ENCODE measurements around the gene DCC.

DCC gene

GRCh38 chr18:52869349-52869923 is 529.4 kb downstream of the DCC start:
- DNase-seq (ENCODE audit: extremely low spot score): no peak
- ChIA-PET CTCF (no interaction called here), POLR2A (no interaction called here)
- TF ChIP-seq, protein P1, sequence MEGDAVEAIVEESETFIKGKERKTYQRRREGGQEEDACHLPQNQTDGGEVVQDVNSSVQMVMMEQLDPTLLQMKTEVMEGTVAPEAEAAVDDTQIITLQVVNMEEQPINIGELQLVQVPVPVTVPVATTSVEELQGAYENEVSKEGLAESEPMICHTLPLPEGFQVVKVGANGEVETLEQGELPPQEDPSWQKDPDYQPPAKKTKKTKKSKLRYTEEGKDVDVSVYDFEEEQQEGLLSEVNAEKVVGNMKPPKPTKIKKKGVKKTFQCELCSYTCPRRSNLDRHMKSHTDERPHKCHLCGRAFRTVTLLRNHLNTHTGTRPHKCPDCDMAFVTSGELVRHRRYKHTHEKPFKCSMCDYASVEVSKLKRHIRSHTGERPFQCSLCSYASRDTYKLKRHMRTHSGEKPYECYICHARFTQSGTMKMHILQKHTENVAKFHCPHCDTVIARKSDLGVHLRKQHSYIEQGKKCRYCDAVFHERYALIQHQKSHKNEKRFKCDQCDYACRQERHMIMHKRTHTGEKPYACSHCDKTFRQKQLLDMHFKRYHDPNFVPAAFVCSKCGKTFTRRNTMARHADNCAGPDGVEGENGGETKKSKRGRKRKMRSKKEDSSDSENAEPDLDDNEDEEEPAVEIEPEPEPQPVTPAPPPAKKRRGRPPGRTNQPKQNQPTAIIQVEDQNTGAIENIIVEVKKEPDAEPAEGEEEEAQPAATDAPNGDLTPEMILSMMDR (IDR thresholded peaks at IDR 0.05; ENCODE audit: control extremely low read depth, extremely low read depth, low read depth, missing control alignments): no peak

- TF ChIP-seq, protein P1 (IDR thresholded peaks at IDR 0.05; ENCODE audit: control extremely low read depth, extremely low read depth, low read depth, missing control alignments): no peak
- POLR2A ChIA-PET: no interaction called here
- CTCF ChIA-PET: no interaction called here
- DNase-seq (ENCODE audit: extremely low spot score): no peak
Measured at GRCh38 chr18:52869942-52870907, 530.2 kb downstream of the DCC start.

DNA sequence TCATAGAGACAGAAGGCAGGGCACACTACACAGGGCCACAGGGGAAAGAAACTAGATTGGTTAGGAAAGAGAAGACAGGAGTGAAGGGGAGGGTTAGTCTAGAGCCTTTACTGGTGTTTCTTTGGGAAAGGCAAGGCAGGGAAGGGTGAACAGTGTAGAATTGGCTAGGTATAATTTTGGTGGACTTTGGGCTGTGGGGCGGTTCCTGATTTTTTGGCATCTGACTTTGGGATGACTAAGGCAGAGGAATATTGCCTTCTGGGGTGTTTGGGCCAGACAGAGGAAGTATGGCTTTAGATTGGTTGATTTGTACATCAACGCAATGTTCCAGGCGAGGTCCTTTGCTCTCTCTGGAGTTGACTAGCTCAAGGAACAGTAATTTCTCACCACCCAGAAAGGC is 534.8 kb downstream of the DCC start:
- TF ChIP-seq, protein P1 (IDR thresholded peaks at IDR 0.05; ENCODE audit: control extremely low read depth, extremely low read depth, low read depth, missing control alignments): no peak
- POLR2A ChIA-PET: no interaction called here
- CTCF ChIA-PET: interaction anchor here (1.4 kb wide), 1 partner anchor 15 kb away, joined by 4 read pairs; no protein-coding TSS in a partner anchor
- no peak for DNase-seq (ENCODE audit: extremely low spot score)

GRCh38 chr18:52875725-52876124 is 535.7 kb downstream of the DCC start:
- ChIA-PET CTCF (interaction anchor here (1.4 kb wide), 1 partner anchor 14 kb away, joined by 4 read pairs; no protein-coding TSS in a partner anchor), POLR2A (no interaction called here)
- DNase-seq (ENCODE audit: extremely low spot score): no peak
- TF ChIP-seq, protein P1 (IDR thresholded peaks at IDR 0.05; ENCODE audit: control extremely low read depth, extremely low read depth, low read depth, missing control alignments): no peak

DNA sequence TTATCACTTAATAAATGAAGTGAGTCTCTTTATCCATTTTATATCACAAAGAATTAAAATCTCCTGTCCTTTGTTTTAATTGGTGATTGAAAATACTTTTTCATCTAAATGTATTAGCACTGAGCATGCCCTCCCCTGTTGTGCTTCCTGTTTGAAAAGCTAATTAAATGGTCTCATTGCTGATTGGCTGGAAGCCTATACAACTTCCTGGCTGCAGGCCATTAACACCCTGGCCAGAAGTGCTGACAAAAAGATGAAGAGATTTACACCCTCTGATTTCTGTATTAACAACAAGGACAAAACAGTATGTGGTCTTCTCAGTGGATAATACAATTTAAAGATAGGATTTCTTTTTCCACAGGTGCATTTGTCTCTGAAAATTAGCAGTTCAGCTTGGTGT is 548.0 kb downstream of the DCC start:
- no peak for DNase-seq (ENCODE audit: extremely low spot score)
- POLR2A ChIA-PET: no interaction called here
- TF ChIP-seq, protein P1 (IDR thresholded peaks at IDR 0.05; ENCODE audit: control extremely low read depth, extremely low read depth, low read depth, missing control alignments): no peak
- CTCF ChIA-PET: interaction anchor here (1.3 kb wide), 1 partner anchor 9 kb away, joined by 3 read pairs; no protein-coding TSS in a partner anchor

DNA sequence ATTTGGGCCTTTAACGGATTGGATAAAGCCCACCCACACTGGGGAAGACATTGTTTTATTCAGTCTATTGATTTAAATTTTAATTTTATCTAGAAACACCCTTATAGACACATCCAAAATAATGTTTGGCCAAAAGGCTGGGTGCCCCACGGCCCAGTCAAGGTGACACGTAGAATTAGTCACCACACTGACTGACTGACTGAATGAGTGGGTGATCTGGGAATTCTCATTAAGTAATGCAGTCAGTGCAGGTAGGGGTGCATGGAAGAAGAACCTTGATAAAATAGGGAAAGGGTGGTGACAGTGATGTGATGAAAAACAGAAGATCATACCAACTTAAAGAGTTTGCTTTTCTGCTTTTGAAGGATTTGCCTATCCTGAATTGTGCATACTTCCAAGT is 554.8 kb downstream of the DCC start:
- DNase-seq (ENCODE audit: extremely low spot score): no peak
- CTCF ChIA-PET: no interaction called here
- POLR2A ChIA-PET: no interaction called here
- TF ChIP-seq, protein P1 (IDR thresholded peaks at IDR 0.05; ENCODE audit: control extremely low read depth, extremely low read depth, low read depth, missing control alignments): no peak

All from GM10248 (cell line).